ENCODE results near the gene DIAPH1.
"Not testable (repeated sequence)": the region's sequence is repeated elsewhere in the genome, so short reads cannot be mapped to it uniquely, and the experiment has no call there.

DIAPH1 gene

GRCh38 chr5:141639357-141640050 is 20.7 kb upstream of the DIAPH1 start:
- no peak for DNase-seq

GRCh38 chr5:141638771-141639170 is 20.0 kb upstream of the DIAPH1 start:
- no peak for DNase-seq

DNA sequence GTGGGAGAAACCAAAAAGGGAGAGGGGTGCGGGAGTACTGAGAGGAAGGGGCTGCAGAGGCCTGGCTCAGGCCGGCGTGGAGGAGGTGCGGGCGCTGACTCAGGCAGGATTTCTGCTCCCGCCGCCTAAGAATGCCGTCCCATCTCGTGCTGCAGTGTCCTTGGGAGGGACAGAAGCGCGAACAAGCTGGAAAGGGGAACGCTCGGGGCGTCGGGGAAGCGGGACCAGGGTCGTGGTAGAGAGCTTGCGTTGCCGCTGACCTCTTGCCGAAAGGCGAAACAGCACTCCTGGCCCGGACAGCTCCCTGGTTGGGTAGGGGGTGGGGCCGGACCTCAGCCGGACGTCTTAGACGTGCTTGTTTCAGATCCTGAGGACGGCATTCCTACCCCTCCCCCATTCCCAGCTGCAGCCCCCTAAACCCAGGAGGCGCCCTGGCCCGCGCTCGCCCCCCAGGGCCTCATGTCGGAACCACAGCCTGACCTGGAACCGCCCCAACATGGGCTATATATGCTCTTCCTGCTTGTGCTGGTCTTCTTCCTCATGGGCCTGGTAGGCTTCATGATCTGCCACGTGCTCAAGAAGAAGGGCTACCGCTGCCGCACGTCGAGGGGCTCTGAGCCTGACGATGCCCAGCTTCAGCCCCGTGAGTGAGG is 19.1 kb upstream of the DIAPH1 start:
- DNase-seq: peak; percentile 23

DNA sequence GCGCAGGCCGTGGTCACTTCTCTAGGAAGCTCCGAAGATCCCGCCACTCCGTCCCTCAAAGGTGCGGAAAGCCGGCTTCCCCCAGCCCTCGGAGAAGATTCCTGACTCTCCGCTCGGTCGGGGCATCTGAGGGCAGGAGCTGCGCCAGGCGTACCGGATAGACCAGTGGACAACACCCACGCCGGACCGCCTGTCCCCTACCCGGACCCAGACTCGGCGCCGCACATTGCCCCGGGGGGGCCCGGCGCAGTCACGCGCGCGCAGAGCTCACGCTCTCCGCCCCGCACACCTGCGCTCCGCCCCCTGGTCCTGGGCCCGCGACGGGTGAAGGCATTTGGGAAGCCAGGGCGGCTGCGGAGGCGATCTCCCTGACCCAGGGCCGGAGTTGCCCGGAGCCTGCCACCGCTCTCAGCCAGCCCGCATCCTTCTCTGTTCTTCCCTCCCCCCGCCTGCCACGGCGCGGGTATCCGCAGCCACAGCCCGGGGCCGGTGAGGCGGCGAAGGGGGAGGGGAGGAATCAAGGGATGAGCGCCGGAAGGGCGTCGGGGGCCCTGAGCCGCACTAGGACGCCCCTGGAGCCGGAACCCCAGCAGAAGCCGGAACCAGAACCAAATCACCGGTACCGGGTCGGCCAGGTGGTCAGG is 18.4 kb upstream of the DIAPH1 start:
- DNase-seq: peak; percentile 44

DNA sequence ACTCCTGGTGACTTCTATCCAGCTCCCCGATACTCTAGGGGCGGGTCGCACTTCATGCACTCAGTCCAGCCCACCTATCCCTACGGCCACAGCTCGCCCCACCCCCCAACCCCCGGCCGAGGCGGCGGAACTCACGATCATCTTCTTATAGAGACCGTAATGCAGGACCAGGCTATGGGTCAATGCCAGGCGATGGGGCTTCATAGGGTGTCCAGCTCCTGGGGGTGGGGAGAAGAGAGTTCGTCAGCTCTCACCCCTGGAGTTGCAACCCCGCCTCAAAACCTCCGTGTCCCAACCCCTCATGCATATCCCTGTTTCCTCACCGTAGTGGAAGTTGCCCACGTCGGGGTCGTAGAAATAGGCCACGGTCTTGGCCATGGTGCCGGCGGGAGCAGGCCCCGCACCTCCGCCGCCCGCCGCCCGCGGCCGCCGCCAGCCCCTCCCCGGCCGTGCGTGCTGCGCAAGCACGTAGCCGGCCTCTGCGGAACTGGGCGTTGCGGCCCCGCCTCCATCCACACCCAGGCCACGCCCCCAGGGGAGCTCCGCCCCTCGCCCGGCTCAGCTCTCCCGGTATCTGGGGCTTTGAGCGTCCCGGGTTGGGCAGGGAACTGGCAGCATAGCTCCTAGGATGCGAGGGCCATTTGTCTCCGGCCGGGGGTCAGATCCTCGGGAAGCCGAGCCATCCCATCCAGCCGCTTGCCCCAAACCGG is 17.8 kb upstream of the DIAPH1 start, which contains the start of the genes HDAC3 and RELL2:
TSS of gene HDAC3 (minus strand) at position 437 of the 710 bp plus-strand sequence. CDS start at position 378, 59 bp downstream.
TSS of gene RELL2 (plus strand) at position 585 of the 710 bp plus-strand sequence. CDS start 1,229 bp downstream, outside the sequence.
- DNase-seq: peak; percentile 81

- no peak for DNase-seq
Measured at GRCh38 chr5:141636106-141636412, 17.3 kb upstream of the DIAPH1 start.

DNA sequence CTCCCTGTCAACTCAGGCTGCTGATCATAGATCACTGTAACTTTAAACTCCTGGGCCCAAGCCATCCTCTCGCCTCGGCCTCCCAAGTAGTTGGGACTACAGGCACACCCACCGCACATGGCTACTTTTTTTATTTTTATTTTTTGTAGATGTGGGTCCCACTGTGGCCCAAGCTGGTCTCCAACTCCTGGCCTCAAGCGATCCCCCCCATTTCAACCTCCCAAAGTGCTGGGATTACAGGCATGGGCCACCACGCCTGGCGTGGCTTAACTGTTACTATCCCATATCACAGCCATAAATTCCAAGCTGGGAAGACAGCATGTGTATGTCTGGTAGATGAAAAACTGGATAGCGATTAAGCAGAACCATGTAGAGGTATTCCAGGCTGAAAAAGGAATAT is 16.8 kb upstream of the DIAPH1 start:
- DNase-seq: no peak

DNA sequence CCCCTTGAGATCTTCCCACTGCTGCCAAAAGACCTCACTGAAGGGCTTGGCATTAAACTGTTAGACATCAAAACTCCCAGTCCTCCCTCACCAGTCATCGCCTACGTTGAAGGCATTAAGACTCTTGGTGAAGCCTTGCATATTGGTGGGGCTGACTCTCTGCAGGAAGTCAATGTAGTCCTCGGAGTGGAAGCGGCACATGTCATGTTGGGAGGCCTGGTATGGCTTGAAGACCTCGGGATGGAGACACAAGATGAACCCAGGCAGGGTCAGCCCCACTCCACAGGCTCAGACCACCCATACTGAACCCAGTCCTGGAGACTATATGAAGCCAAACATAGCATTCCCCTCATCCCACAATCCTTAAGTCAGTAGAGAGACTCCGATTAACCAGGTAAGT is 15.9 kb upstream of the DIAPH1 start:
- DNase-seq: no peak

DNA sequence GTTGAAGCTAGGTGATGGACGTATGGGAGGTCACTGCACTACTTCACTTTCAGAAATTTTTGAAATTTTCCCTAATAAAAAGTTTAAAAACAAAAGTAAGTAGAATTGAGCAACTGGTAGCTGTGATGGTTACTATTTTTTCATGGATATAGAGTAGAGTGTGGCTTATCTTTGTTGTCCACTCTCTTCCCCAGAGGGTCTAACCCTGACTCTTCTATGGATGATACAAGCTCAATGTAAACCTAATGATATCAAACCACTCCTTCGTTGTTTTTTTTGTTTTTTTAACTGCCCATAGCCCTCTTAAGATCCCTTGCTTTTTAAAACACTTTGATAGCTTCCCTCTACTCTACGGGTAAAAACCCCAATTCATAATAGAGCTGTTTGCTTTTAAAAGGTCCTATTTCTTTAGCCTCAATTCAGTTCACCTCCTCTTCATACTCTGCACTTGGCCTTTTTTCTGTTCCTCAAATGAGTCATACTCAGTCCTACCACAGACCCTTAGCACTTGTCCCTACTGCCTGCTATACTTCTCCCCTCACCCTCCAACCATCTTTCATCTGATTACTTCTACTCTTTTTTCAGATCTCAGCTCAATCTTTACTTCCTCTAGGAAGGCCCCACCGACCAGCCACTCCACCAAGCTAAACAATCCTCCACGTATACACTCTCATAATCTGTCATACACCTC is 15.2 kb upstream of the DIAPH1 start:
- DNase-seq: no peak

GRCh38 chr5:141632650-141633049 is 13.8 kb upstream of the DIAPH1 start:
- no peak for DNase-seq

GRCh38 chr5:141630570-141631140 is 11.9 kb upstream of the DIAPH1 start:
- no peak for DNase-seq

- DNase-seq: no peak
Measured at GRCh38 chr5:141628175-141628788, 9.5 kb upstream of the DIAPH1 start.

DNA sequence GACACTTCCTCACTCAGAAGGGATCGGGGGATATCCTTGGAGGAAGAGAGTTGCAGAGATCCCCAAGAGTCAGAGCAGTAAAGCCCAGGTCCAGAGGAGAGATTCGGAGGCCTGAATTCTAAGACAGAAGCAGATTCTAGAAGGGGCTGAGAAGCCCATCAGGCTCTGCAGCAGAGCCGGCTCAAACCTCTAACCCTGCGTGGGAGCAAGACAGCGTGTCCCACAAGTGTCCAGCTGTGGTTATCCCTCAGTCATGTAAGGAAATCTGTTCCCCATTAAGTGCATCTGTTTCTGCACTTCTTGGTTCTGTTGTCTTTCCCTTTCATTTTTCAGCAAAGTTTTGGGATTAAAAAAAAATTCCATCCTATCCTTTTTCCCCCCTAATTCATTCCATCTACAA is 4.8 kb upstream of the DIAPH1 start:
- no peak for DNase-seq

- no peak for DNase-seq
Measured at GRCh38 chr5:141623186-141623585, 4.4 kb upstream of the DIAPH1 start.

DNA sequence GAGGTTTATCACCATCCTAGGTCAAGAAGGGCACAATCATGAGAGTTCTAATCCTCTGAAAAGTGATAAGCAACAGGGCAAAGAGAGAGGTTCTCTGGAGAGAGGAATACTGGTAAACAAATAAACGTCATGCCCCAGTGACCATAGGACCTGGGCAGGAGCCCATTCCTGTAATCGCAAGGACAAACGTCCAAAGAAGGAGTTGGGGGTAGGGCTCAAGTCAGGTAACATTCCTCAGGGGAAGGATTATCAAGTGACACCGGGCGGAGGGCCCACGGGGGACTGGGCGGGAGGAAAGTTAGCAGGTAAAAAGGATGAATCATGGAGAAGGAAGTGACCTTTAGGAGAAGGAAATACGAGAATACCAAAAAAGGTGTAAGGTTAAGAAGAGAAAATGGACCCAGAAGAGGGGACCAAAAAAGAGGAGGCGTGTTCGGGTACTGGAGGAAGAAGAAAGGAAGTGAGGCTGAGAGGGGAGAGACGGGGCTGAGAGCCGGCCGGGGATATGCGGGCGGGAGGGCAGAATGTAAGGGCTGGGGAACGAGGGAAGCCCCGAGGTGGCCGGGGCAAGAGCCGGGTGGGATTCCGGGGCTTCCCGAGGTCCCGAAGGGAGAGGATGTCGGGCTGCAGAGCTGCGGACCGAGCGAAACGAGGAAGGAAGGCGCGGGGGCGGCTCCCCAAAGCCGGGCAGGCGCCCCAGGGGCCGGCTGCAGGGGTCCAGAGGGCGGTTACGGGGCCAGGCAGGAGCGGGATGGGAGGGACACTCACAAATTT is 583 bp downstream of the DIAPH1 start:
- DNase-seq: peak; percentile 52

- no peak for DNase-seq
Measured at GRCh38 chr5:141617682-141618029, 1.1 kb downstream of the DIAPH1 start.

DNA sequence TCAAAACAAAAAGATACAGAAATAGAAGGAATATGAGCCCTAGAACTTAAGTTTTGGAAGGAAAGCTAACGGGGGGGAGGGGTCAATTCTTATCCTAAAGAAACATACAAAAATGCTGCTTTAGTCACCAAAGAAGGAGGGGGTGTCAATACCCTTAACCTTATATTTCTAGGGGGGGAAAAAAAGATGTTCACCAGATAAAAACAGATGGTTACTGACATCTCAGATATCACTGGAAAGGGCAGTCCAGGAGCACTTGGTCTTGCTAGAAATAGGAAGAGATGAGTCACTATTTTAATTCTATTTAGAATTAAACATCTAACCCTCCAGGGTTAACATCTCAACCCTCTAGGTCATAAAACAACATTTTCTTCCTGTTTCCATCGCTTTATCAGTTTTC is 1.7 kb downstream of the DIAPH1 start:
- DNase-seq: no peak

DNA sequence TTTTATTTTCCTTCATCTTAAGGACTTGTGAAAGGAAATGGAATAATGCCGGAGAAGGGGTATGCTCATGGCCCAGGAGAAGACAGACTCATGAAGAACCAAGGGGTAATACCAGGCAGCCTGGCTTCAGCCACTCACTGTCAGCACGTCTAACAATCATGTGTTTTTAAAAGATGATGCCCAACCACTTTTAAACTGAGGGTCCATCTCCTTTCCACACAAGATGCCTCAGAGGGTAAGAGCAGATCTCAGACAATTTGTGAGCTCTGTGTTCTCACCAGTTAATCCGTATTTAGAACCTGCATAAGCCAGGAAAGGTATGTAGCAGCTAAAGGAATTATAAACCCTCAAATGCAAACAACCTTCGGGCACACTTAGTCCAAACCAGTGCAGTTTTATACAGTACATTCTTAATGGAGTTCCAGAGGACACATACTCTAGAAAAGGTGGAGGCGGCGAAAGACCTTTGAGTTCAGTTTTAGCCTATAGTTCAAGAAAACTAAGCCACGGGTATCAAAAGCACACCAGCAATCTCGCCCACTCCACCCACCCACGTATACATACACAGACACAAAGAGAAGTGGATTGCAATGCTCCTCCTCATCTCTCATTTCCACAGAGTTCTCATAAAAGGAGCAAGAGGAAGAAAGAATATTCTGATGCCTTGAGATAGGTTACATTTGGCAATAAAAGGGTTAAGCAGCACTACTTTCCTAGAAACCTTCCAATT is 2.6 kb downstream of the DIAPH1 start:
- no peak for DNase-seq

DNA sequence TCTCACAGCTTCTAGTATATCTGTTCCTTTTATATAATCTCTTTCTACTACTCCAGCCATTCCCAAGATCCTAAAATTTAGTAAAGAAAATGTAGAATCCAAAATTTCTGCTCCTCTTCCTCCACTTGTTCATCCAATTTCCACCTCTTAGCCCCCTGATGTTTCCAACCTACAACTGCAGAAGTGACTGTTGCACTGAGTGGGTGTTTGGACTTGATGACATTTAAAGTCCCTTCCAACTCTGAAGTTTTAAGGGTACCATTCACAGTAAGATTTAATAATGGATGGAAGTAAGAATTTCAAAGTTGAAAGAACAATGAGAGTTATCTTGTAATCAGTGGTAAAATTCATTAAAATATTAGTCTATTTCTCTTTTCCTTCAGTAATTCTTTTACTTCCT is 5.5 kb downstream of the DIAPH1 start:
- no peak for DNase-seq

GRCh38 chr5:141611289-141611688 is 7.5 kb downstream of the DIAPH1 start:
- DNase-seq: no peak

GRCh38 chr5:141609921-141610320 is 8.9 kb downstream of the DIAPH1 start:
- DNase-seq: not testable (repeated sequence)
